Left ventricle myocardium inferior (tissue), 1 donor: ENCODE results near the gene PSEN1. TPM values are rescaled to one million over a fixed set of nuclear protein-coding genes. Genes with fewer than 3 reads are reported as not detected.

Experiments used
- DNase-seq: peaks from one replicate; pipeline ENCODE4 v3.0.0-alpha.2; 2020
- H3K27ac ChIP-seq: fragments of 200-600 bp; replicated peaks from 2 replicates; pipeline ENCODE4 v1.8.0; 2021
- H3K27me3 ChIP-seq: fragments of 200-600 bp; 2 replicates; pipeline ENCODE4 v1.8.0; 2021; ENCODE audit warnings: low read depth
- H3K36me3 ChIP-seq: fragments of 200-600 bp; 2 replicates; pipeline ENCODE4 v1.8.0; 2021
- H3K4me1 ChIP-seq: fragments of 200-600 bp; 2 replicates; pipeline ENCODE4 v1.8.0; 2021
- H3K4me3 ChIP-seq: fragments of 200-600 bp; 2 replicates; pipeline ENCODE4 v1.8.0; 2021; ENCODE audit warnings: mild to moderate bottlenecking, moderate library complexity
- H3K9me3 ChIP-seq: fragments of 200-600 bp; replicated peaks from 2 replicates; pipeline ENCODE4 v1.8.0; 2021
- intact Hi-C: fragments of 100-400 bp; cut with micrococcal nuclease; formaldehyde crosslinking; loops from one replicate; pipeline ENCODE4 v1.11.0; 2022
- total RNA-seq: library from RNA; stranded (reverse); fragmentation: NEBNext Ultra II Directional; extraction: Animal tissue kit (Norgen Biotek cat#: 25700); gene quantifications from one replicate; pipeline ENCODE4 v1.2.1, GENCODE V29; 2021
- TF ChIP-seq, protein P1 (sequence below): fragments of 200-600 bp; IDR thresholded peaks from 2 replicates; pipeline ENCODE4 v1.8.0; 2021; ENCODE audit warnings: antibody characterized with exemption, mild to moderate bottlenecking, borderline replicate concordance
- donor health status: DM: no; HTN: yes; CAD: no; lungs with severe emphysema.

Gene PSEN1
- total RNA-seq, 1 donor from 2014 or later, result 25.2 TPM

DNA sequence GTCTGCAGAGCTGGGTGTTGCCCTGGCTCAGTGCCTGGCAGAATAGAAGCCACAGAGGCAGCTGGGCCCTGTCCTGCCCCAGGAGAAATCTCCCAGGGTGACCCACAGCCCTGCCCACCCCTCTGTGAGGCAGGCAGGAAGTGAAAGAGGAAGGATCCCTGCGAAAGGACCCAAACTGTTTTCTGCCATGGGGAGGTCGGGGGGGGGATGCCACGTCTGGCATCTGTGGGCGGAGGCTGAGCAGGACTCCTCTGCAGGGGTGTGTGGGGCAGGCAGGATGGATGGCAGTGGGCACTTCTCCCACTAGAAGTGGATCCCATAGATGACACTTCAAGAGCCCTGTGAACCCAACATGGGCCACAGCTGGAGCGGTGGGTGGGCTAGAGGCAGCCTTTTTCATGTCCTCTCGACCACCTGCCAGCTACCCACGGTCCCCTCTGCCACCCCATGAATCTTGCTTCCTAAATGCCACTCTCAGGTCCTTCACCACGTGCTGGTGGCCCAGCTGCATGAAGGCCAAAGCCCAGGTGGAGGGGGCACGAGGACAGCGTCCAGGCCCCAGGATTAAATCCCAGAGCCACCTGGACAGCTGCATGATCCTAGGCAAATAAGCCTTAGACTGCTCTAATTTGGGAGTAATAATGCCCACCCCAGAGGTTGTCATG, 104.6 kb downstream of the PSEN1 start:
- Histone ChIP-seq H3K27ac (no peak overlapping the region), H3K4me1 (peaks cover 44% of the 10 kb centered on the region), H3K36me3 (no peaks in the 10 kb centered on the region), H3K27me3 (peaks cover 96% of the 10 kb centered on the region), H3K9me3 (no peaks in the 10 kb centered on the region), H3K4me3 (no peak overlapping the region)
- TF ChIP-seq, protein P1, sequence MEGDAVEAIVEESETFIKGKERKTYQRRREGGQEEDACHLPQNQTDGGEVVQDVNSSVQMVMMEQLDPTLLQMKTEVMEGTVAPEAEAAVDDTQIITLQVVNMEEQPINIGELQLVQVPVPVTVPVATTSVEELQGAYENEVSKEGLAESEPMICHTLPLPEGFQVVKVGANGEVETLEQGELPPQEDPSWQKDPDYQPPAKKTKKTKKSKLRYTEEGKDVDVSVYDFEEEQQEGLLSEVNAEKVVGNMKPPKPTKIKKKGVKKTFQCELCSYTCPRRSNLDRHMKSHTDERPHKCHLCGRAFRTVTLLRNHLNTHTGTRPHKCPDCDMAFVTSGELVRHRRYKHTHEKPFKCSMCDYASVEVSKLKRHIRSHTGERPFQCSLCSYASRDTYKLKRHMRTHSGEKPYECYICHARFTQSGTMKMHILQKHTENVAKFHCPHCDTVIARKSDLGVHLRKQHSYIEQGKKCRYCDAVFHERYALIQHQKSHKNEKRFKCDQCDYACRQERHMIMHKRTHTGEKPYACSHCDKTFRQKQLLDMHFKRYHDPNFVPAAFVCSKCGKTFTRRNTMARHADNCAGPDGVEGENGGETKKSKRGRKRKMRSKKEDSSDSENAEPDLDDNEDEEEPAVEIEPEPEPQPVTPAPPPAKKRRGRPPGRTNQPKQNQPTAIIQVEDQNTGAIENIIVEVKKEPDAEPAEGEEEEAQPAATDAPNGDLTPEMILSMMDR, result no peak
- intact Hi-C loops, result no loop called here
- no peak for DNase-seq

DNA sequence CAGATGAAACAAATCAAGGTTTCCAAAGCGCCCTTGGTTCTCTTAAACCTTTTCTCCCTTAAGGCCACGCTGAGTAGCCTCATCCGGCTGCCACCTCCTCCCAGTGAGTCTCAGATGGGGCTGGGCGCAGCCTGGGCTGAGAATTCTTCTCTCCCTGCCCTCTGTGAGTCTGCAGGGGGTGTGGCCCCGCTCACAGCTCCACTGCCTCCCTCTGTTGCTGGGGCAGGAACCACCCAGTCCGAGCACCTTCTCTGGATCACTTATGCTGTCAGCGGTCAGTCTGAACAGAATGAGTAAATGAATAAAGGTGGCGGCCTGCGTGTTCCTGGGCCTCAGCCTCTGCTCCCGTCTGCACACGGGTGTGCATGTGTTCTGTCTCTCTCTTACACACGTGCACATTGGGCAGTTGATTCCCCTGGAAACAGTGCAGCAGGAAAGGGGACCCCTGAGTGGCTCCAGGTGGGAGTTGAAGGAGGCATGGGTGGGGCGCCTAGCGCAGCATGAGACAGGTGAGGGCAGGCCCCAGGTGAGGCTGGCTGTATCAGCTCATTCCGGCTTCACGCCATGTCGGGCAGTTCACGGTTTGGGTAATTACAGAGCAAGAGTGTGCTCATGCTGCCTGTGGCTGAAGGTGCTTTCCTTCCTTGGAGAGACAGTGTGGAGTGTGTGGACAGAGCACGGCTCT, 105.3 kb downstream of the PSEN1 start:
- DNase-seq, result no peak
- TF ChIP-seq, protein P1, result no peak
- Histone ChIP-seq H3K36me3 (no peaks in the 10 kb centered on the region), H3K27ac (peak overlapping the region; percentile 42), H3K9me3 (no peaks in the 10 kb centered on the region), H3K4me3 (no peak overlapping the region), H3K27me3 (peaks cover 92% of the 10 kb centered on the region), H3K4me1 (peaks cover 47% of the 10 kb centered on the region)
- intact Hi-C loops, result no loop called here

DNA sequence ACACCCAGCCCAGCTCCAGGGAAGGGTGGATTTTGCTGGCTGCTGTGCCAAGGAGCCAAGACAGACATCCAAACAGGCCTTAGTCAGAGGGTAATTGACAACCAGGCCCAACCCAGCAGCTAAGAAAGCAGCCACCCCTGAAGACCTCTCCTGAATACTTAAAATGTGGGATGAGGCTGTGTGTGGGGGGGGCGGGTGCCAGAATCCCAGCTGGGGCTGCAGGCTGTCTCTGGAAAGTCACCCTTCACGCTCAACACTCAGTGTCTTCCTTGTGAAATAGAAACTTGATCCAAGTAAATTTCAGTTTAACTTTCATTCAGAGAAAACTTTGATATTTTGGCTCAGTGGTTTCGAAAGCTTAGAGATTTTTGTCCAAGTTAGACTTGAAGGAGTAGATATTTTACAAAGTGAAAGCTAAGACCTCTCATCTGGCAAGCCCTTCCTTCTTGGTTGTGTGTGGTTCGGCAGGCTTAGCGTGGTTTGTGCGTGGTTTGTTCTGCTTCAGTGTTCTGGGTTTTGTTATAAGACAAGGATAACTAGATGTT, 106.1 kb downstream of the PSEN1 start:
- Histone ChIP-seq H3K27me3 (peaks cover 84% of the 10 kb centered on the region), H3K36me3 (no peaks in the 10 kb centered on the region), H3K27ac (peak overlapping the region; percentile 42), H3K9me3 (no peaks in the 10 kb centered on the region), H3K4me1 (peaks cover 41% of the 10 kb centered on the region), H3K4me3 (peak overlapping the region; percentile 11)
- no peak for DNase-seq
- TF ChIP-seq, protein P1, result no peak
- intact Hi-C loops, result no loop called here

DNA sequence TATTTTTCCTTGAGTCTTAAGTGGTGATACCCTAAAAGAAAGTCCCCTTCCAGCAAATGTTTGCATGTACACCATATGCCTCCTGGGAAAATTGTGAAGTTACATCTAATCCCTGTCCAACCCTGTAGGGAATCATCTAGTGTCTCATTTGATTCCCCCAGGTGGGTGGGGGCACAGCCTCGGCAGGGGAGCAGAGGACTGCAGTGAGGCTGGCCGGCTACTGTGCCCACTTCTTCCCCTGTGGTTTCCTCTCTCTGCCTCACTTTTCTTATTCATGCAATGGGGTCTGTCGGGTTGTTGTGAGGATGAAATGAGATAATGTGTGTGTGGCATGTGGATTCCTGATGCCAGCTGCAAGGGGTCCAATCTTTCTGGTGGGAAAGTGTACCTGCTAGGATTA, 107.0 kb downstream of the PSEN1 start:
- TF ChIP-seq, protein P1, result no peak
- H3K27me3 ChIP-seq, result peaks cover 75% of the 10 kb centered on the region
- H3K36me3 ChIP-seq, result no peaks in the 10 kb centered on the region
- H3K4me1 ChIP-seq, result peaks cover 32% of the 10 kb centered on the region
- H3K9me3 ChIP-seq, result no peaks in the 10 kb centered on the region
- DNase-seq, result no peak
- intact Hi-C loops, result no loop called here
- H3K27ac ChIP-seq, result no peak overlapping the region
- H3K4me3 ChIP-seq, result no peak overlapping the region

DNA sequence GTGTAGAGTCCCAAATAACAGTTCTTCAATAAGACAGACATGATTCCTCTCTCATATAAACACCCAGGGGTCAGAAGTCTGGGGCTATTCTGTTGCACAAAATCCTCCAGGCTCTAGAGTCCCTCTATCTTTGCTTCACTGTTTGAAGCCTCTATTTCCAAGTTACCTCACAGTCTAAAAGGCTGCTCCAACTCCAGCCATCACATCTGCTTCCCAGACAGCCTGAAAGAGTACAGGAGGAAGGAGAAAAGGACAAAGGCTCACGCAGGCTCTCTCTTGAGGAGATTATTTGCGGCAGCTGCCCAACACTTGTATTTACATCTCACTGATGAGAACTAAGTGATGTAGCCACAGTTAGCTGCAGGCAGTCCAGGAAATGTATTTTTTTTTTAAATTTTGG, 107.4 kb downstream of the PSEN1 start:
- intact Hi-C loops, result no loop called here
- no peaks in the 10 kb centered on the region for H3K36me3 ChIP-seq
- no peaks in the 10 kb centered on the region for H3K9me3 ChIP-seq
- DNase-seq, result no peak
- no peak overlapping the region for H3K4me3 ChIP-seq
- H3K4me1 ChIP-seq, result peaks cover 28% of the 10 kb centered on the region
- TF ChIP-seq, protein P1, result no peak
- peaks cover 71% of the 10 kb centered on the region for H3K27me3 ChIP-seq
- H3K27ac ChIP-seq, result no peak overlapping the region
